GM12892 (cell line): ENCODE results near the gene PDE1A.

Experiments
- POLR2A ChIP-seq: IDR thresholded peaks from 2 replicates; pipeline ENCODE4 v1.6.1; 2011; ENCODE audit warnings: low read depth, low read length, control low read depth
- POLR2AphosphoS5 ChIP-seq: IDR thresholded peaks from 2 replicates; pipeline ENCODE4 v1.6.1; 2011; ENCODE audit warnings: low read depth, low read length, control low read depth

- TF ChIP-seq POLR2A (no peak), POLR2AphosphoS5 (no peak)
Observed at GRCh38 chr2:182224669-182225068, 202.2 kb downstream of the PDE1A start.
